ENCODE measurements around the gene ZNF526. TPM values are rescaled to one million over a fixed set of nuclear protein-coding genes. Genes with fewer than 3 reads are reported as not detected.
A peak's percentile ranks its signal among the peaks of the same experiment; 100 is the strongest.

Gene ZNF526
- total RNA-seq, 2 experiments from 2014 or later, result 11.9 to 15.2 TPM

GRCh38 chr19:42197375-42197817 is 22.7 kb upstream of the ZNF526 start:
- peak overlapping the region; percentile 73 for H3K27ac Mint-ChIP-seq
- ATAC-seq (no peak), DNase-seq (no peak)
- no peaks in the 10 kb centered on the region for H3K27me3 Mint-ChIP-seq
- intact Hi-C loops (cut with DNase I, micrococcal nuclease), result loop anchor here in 1 of 2 experiments (5.0 kb wide), 1 partner anchor 85 kb away; no protein-coding TSS in a partner anchor
- peaks cover 46% of the 10 kb centered on the region for H3K36me3 Mint-ChIP-seq (ENCODE audit: low read depth)
- CTCF ChIA-PET, result interaction anchor here (0.6 to 1.2 kb wide), 5 partner anchors 14 to 53 kb away, joined by 3 to 5 read pairs (median 3); partner anchors contain the start of gene DEDD2
- POLR2A ChIA-PET, result no interaction called here
- no peak overlapping the region for H3K4me3 Mint-ChIP-seq
- peaks cover 67% of the 10 kb centered on the region for H3K4me1 Mint-ChIP-seq
- peaks cover 4% of the 10 kb centered on the region for H3K9me3 Mint-ChIP-seq (ENCODE audit: low read depth)

DNA sequence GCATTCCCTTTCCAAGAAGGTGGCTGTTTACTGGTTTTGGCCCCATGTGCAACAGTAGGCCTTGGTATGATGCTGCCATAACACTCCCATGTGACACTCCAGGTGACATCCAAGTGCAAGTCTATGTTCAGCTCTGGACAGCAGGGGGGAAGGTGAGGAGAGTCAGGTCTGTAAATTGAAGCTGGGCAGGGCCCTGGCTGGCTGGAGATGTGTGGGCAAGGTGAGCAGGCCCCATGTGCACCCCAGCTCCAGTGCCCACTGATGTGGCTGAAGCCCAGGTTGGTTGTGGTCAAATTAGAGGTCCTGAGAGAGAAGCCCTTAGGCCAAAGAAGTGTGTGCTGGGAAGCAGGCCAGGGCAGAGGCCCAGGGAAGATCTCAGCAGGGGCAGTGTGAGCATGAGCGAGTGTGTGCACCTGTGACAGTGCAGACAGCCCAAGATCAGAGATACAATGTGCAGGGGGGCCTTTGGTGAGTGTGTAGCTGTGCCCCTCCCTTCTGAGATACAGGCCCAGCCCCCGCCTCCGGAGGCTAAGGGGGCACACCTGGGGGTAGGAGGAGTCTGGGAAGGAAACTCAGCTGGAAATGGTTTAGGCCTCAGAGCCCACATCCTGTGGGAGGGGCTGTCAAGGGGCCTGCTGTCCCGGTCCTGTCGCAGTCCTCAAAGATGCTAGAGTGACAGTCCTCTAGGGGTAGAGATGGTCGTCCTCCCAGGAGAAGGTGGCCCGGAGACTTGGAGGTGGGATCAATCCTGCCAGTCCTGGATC is 21.3 kb upstream of the ZNF526 start:
- H3K4me1 Mint-ChIP-seq, result peaks cover 77% of the 10 kb centered on the region
- peak; percentile 65 for ATAC-seq
- ChIA-PET POLR2A (interaction anchor here (0.7 kb wide), 1 partner anchor 348 kb away, joined by 10 read pairs; no protein-coding TSS in a partner anchor), CTCF (interaction anchor here (0.6 to 2.1 kb wide), 5 partner anchors 16 to 148 kb away, joined by 3 to 12 read pairs (median 5); no protein-coding TSS in a partner anchor)
- peaks cover 49% of the 10 kb centered on the region for H3K36me3 Mint-ChIP-seq (ENCODE audit: low read depth)
- H3K27me3 Mint-ChIP-seq, result no peaks in the 10 kb centered on the region
- intact Hi-C loops (cut with DNase I, micrococcal nuclease), result loop anchor here in 1 of 2 experiments (1.0 to 5.0 kb wide), 3 partner anchors 18 to 83 kb away; partner anchors contain the start of genes DEDD2 and GSK3A
- DNase-seq, result peak; percentile 77
- H3K27ac Mint-ChIP-seq, result peak overlapping the region; percentile 91
- H3K9me3 Mint-ChIP-seq (ENCODE audit: low read depth), result no peaks in the 10 kb centered on the region
- peak overlapping the region; percentile 57 for H3K4me3 Mint-ChIP-seq

GRCh38 chr19:42199440-42200115 is 20.5 kb upstream of the ZNF526 start:
- peak; percentile 69 for ATAC-seq
- H3K36me3 Mint-ChIP-seq (ENCODE audit: low read depth), result peaks cover 52% of the 10 kb centered on the region
- H3K9me3 Mint-ChIP-seq (ENCODE audit: low read depth), result no peaks in the 10 kb centered on the region
- intact Hi-C loops (cut with DNase I, micrococcal nuclease), result loop anchor here in 1 of 2 experiments (1.0 to 5.0 kb wide), 3 partner anchors 18 to 83 kb away; partner anchors contain the start of genes DEDD2 and GSK3A
- H3K27me3 Mint-ChIP-seq, result no peaks in the 10 kb centered on the region
- peak overlapping the region; percentile 57 for H3K4me3 Mint-ChIP-seq
- peak; percentile 83 for DNase-seq
- H3K27ac Mint-ChIP-seq, result peak overlapping the region; percentile 91
- ChIA-PET CTCF (interaction anchor here (0.6 to 2.1 kb wide), 3 partner anchors 15 to 147 kb away, joined by 5 to 12 read pairs (median 5); no protein-coding TSS in a partner anchor), POLR2A (no interaction called here)
- peaks cover 81% of the 10 kb centered on the region for H3K4me1 Mint-ChIP-seq

DNA sequence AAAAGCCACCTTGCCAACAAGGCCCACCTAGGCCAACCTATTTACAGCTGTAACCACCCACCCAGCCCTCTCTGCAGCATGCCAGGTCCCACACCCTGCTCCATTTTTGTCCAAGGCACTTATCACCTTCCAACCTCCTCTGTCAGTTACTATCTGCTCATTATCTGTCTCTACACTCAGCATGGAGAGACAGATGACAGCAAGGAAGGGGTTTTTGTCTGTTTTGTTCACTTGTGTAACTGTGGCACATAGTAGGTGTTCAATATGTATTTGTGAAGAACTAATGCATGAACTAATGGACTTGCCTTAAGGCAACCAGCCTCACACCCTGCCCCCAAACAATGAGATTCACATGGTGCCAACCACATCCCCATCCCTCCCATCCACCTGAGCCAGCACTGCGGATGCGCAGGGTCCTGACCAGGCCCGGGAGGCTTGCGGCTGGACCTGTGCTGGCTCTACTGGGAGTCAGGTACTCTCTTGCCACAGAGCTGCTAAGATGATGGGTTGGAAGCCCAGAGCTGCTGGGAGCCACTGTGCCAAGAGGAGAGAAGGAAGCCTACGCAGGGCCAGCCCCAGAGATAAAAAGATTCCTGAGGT is 19.9 kb upstream of the ZNF526 start:
- DNase-seq, result no peak
- Mint-ChIP-seq H3K4me3 (peak overlapping the region; percentile 57), H3K27me3 (no peaks in the 10 kb centered on the region), H3K9me3 (ENCODE audit: low read depth) (no peaks in the 10 kb centered on the region), H3K4me1 (peaks cover 87% of the 10 kb centered on the region), H3K27ac (peak overlapping the region; percentile 91), H3K36me3 (ENCODE audit: low read depth) (peaks cover 52% of the 10 kb centered on the region)
- intact Hi-C loops (cut with DNase I, micrococcal nuclease), result no loop called here
- CTCF ChIA-PET, result no interaction called here
- ATAC-seq, result no peak
- POLR2A ChIA-PET, result no interaction called here

DNA sequence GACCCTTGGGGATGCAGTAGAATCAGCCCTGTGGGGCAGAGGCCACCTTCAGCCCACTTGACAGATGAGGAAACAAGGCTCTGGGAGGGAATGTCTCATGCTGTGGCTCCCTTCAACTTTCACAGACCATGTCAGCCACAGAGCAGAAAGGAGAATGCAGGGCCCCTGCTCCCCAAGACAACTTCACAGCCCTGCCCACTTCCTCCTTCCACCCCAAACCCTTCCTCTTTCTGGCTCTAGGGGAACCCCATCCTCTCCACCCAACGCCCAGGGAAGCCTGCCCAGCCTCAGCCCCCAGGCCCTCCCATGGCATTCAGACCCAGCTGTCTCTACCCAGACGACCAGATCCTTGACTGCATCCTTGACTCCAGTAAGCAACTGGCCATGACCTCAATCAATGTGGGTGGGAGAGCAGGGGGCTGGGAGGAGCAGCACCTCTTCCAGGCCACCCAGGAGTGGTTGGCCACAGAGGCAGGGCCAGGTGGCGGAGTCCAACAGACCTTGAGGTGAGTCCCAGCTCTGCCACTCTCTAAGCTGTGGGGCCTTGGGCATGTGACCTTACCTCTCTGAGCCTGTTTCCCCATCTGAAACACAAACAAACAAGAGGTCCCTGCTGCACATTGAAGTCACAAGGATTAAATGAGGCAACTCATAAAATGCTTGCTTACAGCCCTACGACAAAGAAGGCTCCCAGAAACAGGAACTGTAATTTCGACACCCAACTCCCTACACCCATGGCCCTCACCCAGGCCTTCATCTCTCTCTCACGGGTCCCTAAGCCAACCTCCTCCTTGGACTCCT is 18.4 kb upstream of the ZNF526 start:
- Mint-ChIP-seq H3K9me3 (ENCODE audit: low read depth) (no peaks in the 10 kb centered on the region), H3K4me3 (peak overlapping the region; percentile 37), H3K27me3 (no peaks in the 10 kb centered on the region), H3K4me1 (peaks cover 86% of the 10 kb centered on the region), H3K27ac (peak overlapping the region; percentile 91), H3K36me3 (ENCODE audit: low read depth) (peaks cover 56% of the 10 kb centered on the region)
- ChIA-PET POLR2A (interaction anchor here (0.5 to 0.6 kb wide), 2 partner anchors 14 to 328 kb away, joined by 3 read pairs; no protein-coding TSS in a partner anchor), CTCF (interaction anchor here (0.6 to 1.0 kb wide), 2 partner anchors 11 to 13 kb away, joined by 4 to 5 read pairs; no protein-coding TSS in a partner anchor)
- intact Hi-C loops (cut with DNase I, micrococcal nuclease), result no loop called here
- peak; percentile 55 for ATAC-seq
- peak; percentile 65 for DNase-seq

DNA sequence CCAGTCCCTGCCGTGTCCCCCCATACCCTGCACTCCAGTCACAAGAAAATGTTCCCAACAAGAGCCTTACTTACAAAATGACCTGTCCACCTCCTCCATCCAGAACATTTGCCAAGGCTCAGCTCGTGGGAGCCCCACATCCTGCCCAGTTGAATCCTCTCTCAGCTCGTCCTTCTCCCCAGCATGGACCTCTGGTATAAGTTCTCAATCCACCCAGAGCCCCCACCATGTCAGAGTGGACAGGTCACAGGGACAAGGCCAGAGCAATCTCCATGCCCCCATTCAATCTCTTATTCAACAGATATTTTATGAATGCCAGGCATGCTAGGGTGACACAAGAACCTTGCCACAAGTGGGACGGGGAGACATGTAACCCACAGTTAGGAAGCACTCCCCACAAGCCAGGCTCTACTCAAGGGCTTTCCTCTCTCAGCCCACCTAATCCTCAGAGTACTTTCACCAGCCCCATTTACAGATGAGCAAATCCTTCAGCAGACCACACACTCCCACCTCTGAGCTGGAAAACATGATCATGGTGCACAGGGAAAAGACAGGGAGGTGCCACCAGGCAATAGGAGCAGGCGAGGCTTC is 17.7 kb upstream of the ZNF526 start:
- Mint-ChIP-seq H3K4me3 (peak overlapping the region; percentile 37), H3K4me1 (peaks cover 84% of the 10 kb centered on the region), H3K9me3 (ENCODE audit: low read depth) (no peaks in the 10 kb centered on the region), H3K27me3 (no peaks in the 10 kb centered on the region), H3K36me3 (ENCODE audit: low read depth) (peaks cover 55% of the 10 kb centered on the region), H3K27ac (peak overlapping the region; percentile 91)
- ChIA-PET CTCF (interaction anchor here (0.5 to 1.0 kb wide), 4 partner anchors 11 to 785 kb away, joined by 3 to 5 read pairs (median 3); no protein-coding TSS in a partner anchor), POLR2A (interaction anchor here (0.5 to 0.6 kb wide), 3 partner anchors 14 to 329 kb away, joined by 3 read pairs; no protein-coding TSS in a partner anchor)
- intact Hi-C loops (cut with DNase I, micrococcal nuclease), result no loop called here
- no peak for DNase-seq
- ATAC-seq, result no peak

- Mint-ChIP-seq H3K27ac (peak overlapping the region; percentile 55), H3K27me3 (no peaks in the 10 kb centered on the region), H3K36me3 (ENCODE audit: low read depth) (peaks cover 56% of the 10 kb centered on the region), H3K4me3 (no peak overlapping the region), H3K4me1 (peaks cover 83% of the 10 kb centered on the region), H3K9me3 (ENCODE audit: low read depth) (no peaks in the 10 kb centered on the region)
- ATAC-seq (no peak), DNase-seq (no peak)
- CTCF ChIA-PET, result no interaction called here
- intact Hi-C loops (cut with DNase I, micrococcal nuclease), result no loop called here
- POLR2A ChIA-PET, result no interaction called here
Measured at GRCh38 chr19:42203700-42204099, 16.4 kb upstream of the ZNF526 start.

DNA sequence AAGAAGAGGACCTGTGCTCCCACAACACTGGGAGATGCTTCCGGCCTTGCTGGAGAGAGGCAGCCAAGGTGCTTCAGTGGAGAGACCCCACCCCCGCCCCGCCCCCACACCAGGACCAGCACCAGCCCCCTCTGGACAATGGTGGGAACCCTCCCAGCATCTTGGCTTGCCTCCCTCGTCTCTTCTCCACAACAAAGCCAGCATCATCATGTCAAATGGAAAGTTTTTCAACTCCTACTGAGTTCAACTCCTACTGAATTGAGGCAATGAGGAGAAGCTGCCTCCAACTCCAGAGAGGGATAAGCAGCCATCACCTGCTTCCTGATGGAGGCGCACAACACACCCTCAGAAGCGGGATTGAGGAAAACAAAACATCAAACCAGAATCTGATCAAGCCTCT is 15.4 kb upstream of the ZNF526 start:
- ChIA-PET CTCF (no interaction called here), POLR2A (no interaction called here)
- H3K36me3 Mint-ChIP-seq (ENCODE audit: low read depth), result peaks cover 58% of the 10 kb centered on the region

GRCh38 chr19:42206871-42207755 is 13.0 kb upstream of the ZNF526 start:
- Mint-ChIP-seq H3K27me3 (no peaks in the 10 kb centered on the region), H3K27ac (peak overlapping the region; percentile 74), H3K4me1 (peaks cover 51% of the 10 kb centered on the region), H3K4me3 (no peak overlapping the region), H3K9me3 (ENCODE audit: low read depth) (no peaks in the 10 kb centered on the region), H3K36me3 (ENCODE audit: low read depth) (peaks cover 48% of the 10 kb centered on the region)
- DNase-seq (no peak), ATAC-seq (no peak)
- intact Hi-C loops (cut with DNase I, micrococcal nuclease), result no loop called here
- ChIA-PET CTCF (interaction anchor here (0.6 to 1.5 kb wide), 3 partner anchors 19 to 61 kb away, joined by 3 to 7 read pairs (median 4); no protein-coding TSS in a partner anchor), POLR2A (no interaction called here)

More for the DNA sequence above, 15.4 kb upstream of the ZNF526 start:
- Mint-ChIP-seq H3K9me3 (ENCODE audit: low read depth) (no peaks in the 10 kb centered on the region), H3K27me3 (no peaks in the 10 kb centered on the region), H3K27ac (peak overlapping the region; percentile 53), H3K4me3 (no peak overlapping the region), H3K4me1 (peaks cover 76% of the 10 kb centered on the region)
- DNase-seq (no peak), ATAC-seq (no peak)
- intact Hi-C loops (cut with DNase I, micrococcal nuclease), result no loop called here

Measured in activated CD4-positive, alpha-beta T cell treated with anti-CD3 and anti-CD28 coated beads for 36 hours (primary cell).